ENCODE data around the gene ANKHD1.

Gene ANKHD1

GRCh38 chr5:140566665-140567064 lies 165.0 kb downstream of the ANKHD1 start:
- ChIA-PET CTCF (interaction anchor here (0.7 to 1.0 kb wide), 2 partner anchors 68 to 325 kb away, joined by 3 read pairs; no protein-coding TSS in a partner anchor), POLR2A (interaction anchor here (0.5 to 2.6 kb wide), 2 partner anchors 9 to 14 kb away, joined by 4 to 14 read pairs; partner anchors contain the start of gene SRA1)
- Histone ChIP-seq H3K27ac (ENCODE audit: extremely low read depth, low read depth, low read length) (no peak overlapping the region), H3K9me3 (ENCODE audit: control insufficient read depth, insufficient read depth, low read depth, low read length) (no peaks in the 10 kb centered on the region), H3K4me1 (ENCODE audit: control insufficient read depth, insufficient read depth, low read length) (0 out of 2 replicates have a peak, but pooled peaks cover 3% of the 10 kb centered on the region), H3K4me3 (ENCODE audit: low read depth, low read length) (no peak overlapping the region), H3K36me3 (ENCODE audit: control insufficient read depth in 2 of 2, insufficient read depth in 1 of 2, low read length in 2 of 2) (peaks cover 6 to 42% of the 10 kb centered on the region in 2 experiments; a peak in 2 of 3 replicates)
- TF ChIP-seq ZNF394 (tag by site-specific recombination; IDR thresholded peaks at IDR 0.05; ENCODE audit: borderline replicate concordance) (no peak), KLF17 (tag by site-specific recombination; IDR thresholded peaks at IDR 0.05) (no peak), SCRT2 (tag by site-specific recombination; IDR thresholded peaks at IDR 0.05) (no peak), ZNF426 (tag by site-specific recombination; IDR thresholded peaks at IDR 0.05) (no peak), ZSCAN5A (tag by site-specific recombination; IDR thresholded peaks at IDR 0.05) (no peak), ZNF174 (tag by site-specific recombination; IDR thresholded peaks at IDR 0.05) (no peak), ZNF404 (tag by site-specific recombination; IDR thresholded peaks at IDR 0.05) (no peak), ZNF561 (tag by site-specific recombination; IDR thresholded peaks at IDR 0.05; ENCODE audit: borderline replicate concordance) (no peak), ZNF202 (tag by site-specific recombination; IDR thresholded peaks at IDR 0.05; ENCODE audit: borderline replicate concordance) (no peak)

GRCh38 chr5:140567136-140567818 lies 165.6 kb downstream of the ANKHD1 start:
- TF ChIP-seq ZBTB8A (tag by site-specific recombination; IDR thresholded peaks at IDR 0.05) (no peak), ZNF692 (tag by site-specific recombination; IDR thresholded peaks at IDR 0.05) (no peak), ZFP3 (tag by site-specific recombination; IDR thresholded peaks at IDR 0.05; ENCODE audit: low read depth) (no peak), ZNF571 (tag by site-specific recombination; IDR thresholded peaks at IDR 0.05) (no peak)
- Histone ChIP-seq H3K27ac (ENCODE audit: extremely low read depth, low read depth, low read length) (no peak overlapping the region), H3K4me3 (ENCODE audit: low read depth, low read length) (no peak overlapping the region), H3K36me3 (ENCODE audit: control insufficient read depth in 2 of 2, insufficient read depth in 1 of 2, low read length in 2 of 2) (peaks cover 6 to 36% of the 10 kb centered on the region in 2 experiments; a peak in 2 of 3 replicates), H3K4me1 (ENCODE audit: control insufficient read depth, insufficient read depth, low read length) (0 out of 2 replicates have a peak, but pooled peaks cover 3% of the 10 kb centered on the region), H3K9me3 (ENCODE audit: control insufficient read depth, insufficient read depth, low read depth, low read length) (no peaks in the 10 kb centered on the region)
- CTCF ChIA-PET, result interaction anchor here (1.0 kb wide), 1 partner anchor 68 kb away, joined by 3 read pairs; no protein-coding TSS in a partner anchor
- POLR2A ChIA-PET, result interaction anchor here (2.6 kb wide), 1 partner anchor 10 kb away, joined by 14 read pairs; the partner anchor contains the start of gene SRA1

GRCh38 chr5:140567871-140568270 lies 166.2 kb downstream of the ANKHD1 start:
- ChIA-PET POLR2A (interaction anchor here (1.1 kb wide), 1 partner anchor 10 kb away, joined by 3 read pairs; the partner anchor contains the start of gene SRA1), CTCF (no interaction called here)
- H3K4me3 ChIP-seq (ENCODE audit: low read depth, low read length), result no peak overlapping the region
- TF ChIP-seq SALL2 (tag by site-specific recombination; IDR thresholded peaks at IDR 0.05; ENCODE audit: borderline replicate concordance), result no peak
- H3K27ac ChIP-seq (ENCODE audit: extremely low read depth, low read depth, low read length), result no peak overlapping the region
- H3K9me3 ChIP-seq (ENCODE audit: control insufficient read depth, insufficient read depth, low read depth, low read length), result no peaks in the 10 kb centered on the region
- 0 out of 2 replicates have a peak, but pooled peaks cover 3% of the 10 kb centered on the region for H3K4me1 ChIP-seq (ENCODE audit: control insufficient read depth, insufficient read depth, low read length)
- peaks cover 6 to 32% of the 10 kb centered on the region in 2 experiments; a peak in 2 of 3 replicates for H3K36me3 ChIP-seq (ENCODE audit: control insufficient read depth in 2 of 2, insufficient read depth in 1 of 2, low read length in 2 of 2)

Measured in HEK293 (cell line).